ENCODE results near the gene RABGEF1. TPM values are rescaled to one million over a fixed set of nuclear protein-coding genes. Genes with fewer than 3 reads are reported as not detected.
"Not testable (repeated sequence)": the region's sequence is repeated elsewhere in the genome, so short reads cannot be mapped to it uniquely, and the experiment has no call there.

The RABGEF1 gene
- total RNA-seq, 2 donors from 2014 or later: 19.1 to 25.1 TPM

GRCh38 chr7:66713687-66714086, 26.8 kb upstream of the RABGEF1 start:
- H3K27me3 ChIP-seq: no peaks in the 10 kb centered on the region
- intact Hi-C loops (cut with DNase I): no loop called here
- no peak overlapping the region for H3K27ac ChIP-seq
- TF ChIP-seq, protein P1, sequence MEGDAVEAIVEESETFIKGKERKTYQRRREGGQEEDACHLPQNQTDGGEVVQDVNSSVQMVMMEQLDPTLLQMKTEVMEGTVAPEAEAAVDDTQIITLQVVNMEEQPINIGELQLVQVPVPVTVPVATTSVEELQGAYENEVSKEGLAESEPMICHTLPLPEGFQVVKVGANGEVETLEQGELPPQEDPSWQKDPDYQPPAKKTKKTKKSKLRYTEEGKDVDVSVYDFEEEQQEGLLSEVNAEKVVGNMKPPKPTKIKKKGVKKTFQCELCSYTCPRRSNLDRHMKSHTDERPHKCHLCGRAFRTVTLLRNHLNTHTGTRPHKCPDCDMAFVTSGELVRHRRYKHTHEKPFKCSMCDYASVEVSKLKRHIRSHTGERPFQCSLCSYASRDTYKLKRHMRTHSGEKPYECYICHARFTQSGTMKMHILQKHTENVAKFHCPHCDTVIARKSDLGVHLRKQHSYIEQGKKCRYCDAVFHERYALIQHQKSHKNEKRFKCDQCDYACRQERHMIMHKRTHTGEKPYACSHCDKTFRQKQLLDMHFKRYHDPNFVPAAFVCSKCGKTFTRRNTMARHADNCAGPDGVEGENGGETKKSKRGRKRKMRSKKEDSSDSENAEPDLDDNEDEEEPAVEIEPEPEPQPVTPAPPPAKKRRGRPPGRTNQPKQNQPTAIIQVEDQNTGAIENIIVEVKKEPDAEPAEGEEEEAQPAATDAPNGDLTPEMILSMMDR (IDR thresholded peaks at IDR 0.05): no peak
- H3K9me3 ChIP-seq: no peaks in the 10 kb centered on the region
- no peak for DNase-seq
- H3K9ac ChIP-seq (ENCODE audit: low read depth in 2 of 2, low read length in 2 of 2): no peak overlapping the region
- H3K4me3 ChIP-seq: no peak overlapping the region
- no peaks in the 10 kb centered on the region for H3K4me1 ChIP-seq
- H3K36me3 ChIP-seq: no peaks in the 10 kb centered on the region

GRCh38 chr7:66716634-66717033, 23.9 kb upstream of the RABGEF1 start:
- H3K36me3 ChIP-seq; H3K4me1 ChIP-seq; H3K27me3 ChIP-seq; H3K9me3 ChIP-seq; H3K4me3 ChIP-seq; DNase-seq; H3K9ac ChIP-seq (ENCODE audit: low read depth in 2 of 2, low read length in 2 of 2); H3K27ac ChIP-seq; intact Hi-C loops (cut with DNase I): not testable (repeated sequence)

DNA sequence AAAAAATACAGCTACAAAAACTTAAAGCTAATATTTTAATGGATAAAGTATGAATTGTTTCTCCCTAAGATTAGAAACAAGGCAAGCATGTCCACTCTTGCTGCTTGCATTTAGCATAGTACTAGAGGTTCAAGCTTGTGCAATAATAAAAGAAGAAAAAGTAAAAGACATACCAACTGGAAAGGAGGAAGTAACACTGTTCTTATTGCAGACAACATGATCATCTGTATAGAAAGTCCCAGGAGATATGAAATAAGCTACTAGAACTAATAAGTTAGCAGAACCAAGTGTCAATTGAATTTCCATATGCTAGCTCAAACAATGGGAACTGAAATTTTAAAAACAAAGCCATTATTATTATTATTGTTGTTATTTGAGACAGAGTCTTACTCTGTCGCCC, 20.0 kb upstream of the RABGEF1 start:
- H3K27me3 ChIP-seq: no peaks in the 10 kb centered on the region
- no peaks in the 10 kb centered on the region for H3K36me3 ChIP-seq
- intact Hi-C loops (cut with DNase I): no loop called here
- H3K9me3 ChIP-seq: no peaks in the 10 kb centered on the region
- H3K27ac ChIP-seq: no peak overlapping the region
- no peak overlapping the region for H3K9ac ChIP-seq (ENCODE audit: low read depth in 2 of 2, low read length in 2 of 2)
- TF ChIP-seq, protein P1 (IDR thresholded peaks at IDR 0.05): no peak
- no peak overlapping the region for H3K4me3 ChIP-seq
- no peak for DNase-seq
- H3K4me1 ChIP-seq: no peaks in the 10 kb centered on the region

- no peaks in the 10 kb centered on the region for H3K36me3 ChIP-seq
- no peak for DNase-seq
- no peak overlapping the region for H3K4me3 ChIP-seq
- TF ChIP-seq, protein P1 (IDR thresholded peaks at IDR 0.05): no peak
- H3K9me3 ChIP-seq: no peaks in the 10 kb centered on the region
- no peaks in the 10 kb centered on the region for H3K27me3 ChIP-seq
- no peak overlapping the region for H3K9ac ChIP-seq (ENCODE audit: low read depth in 2 of 2, low read length in 2 of 2)
- no peaks in the 10 kb centered on the region for H3K4me1 ChIP-seq
- H3K27ac ChIP-seq: no peak overlapping the region
- intact Hi-C loops (cut with DNase I): no loop called here
Measured at GRCh38 chr7:66725843-66726242, 14.7 kb upstream of the RABGEF1 start.

DNA sequence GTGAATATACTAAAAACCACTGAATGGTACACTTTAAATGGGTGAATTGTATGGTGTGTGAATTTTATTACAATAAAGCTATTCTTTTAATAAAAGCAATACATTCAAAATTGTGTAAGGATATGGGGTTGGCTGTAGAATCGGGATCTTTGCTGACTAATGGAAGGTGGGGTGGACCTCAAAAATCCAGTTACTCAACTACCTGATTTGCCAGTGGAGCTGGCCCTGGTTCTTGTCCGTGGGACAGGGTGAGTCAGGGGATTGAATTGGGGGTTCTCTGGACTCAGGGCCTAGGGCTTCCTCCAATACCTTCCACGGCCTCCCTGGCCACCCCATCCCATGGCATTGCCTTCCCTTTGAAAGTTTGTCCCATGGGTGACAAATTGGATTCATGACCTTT, 13.5 kb upstream of the RABGEF1 start:
- no peaks in the 10 kb centered on the region for H3K36me3 ChIP-seq
- no peak for DNase-seq
- H3K9ac ChIP-seq (ENCODE audit: low read depth in 2 of 2, low read length in 2 of 2): no peak overlapping the region
- H3K27me3 ChIP-seq: no peaks in the 10 kb centered on the region
- H3K9me3 ChIP-seq: no peaks in the 10 kb centered on the region
- H3K27ac ChIP-seq: no peak overlapping the region
- intact Hi-C loops (cut with DNase I): no loop called here
- H3K4me3 ChIP-seq: no peak overlapping the region
- TF ChIP-seq, protein P1 (IDR thresholded peaks at IDR 0.05): no peak
- H3K4me1 ChIP-seq: no peaks in the 10 kb centered on the region

GRCh38 chr7:66728571-66728970, 12.0 kb upstream of the RABGEF1 start:
- Histone ChIP-seq H3K4me1 (no peaks in the 10 kb centered on the region), H3K9ac (ENCODE audit: low read depth in 2 of 2, low read length in 2 of 2) (no peak overlapping the region), H3K9me3 (no peaks in the 10 kb centered on the region), H3K27me3 (no peaks in the 10 kb centered on the region), H3K27ac (no peak overlapping the region), H3K4me3 (no peak overlapping the region), H3K36me3 (no peaks in the 10 kb centered on the region)
- intact Hi-C loops (cut with DNase I): no loop called here
- TF ChIP-seq, protein P1 (IDR thresholded peaks at IDR 0.05): no peak
- no peak for DNase-seq

Measured in colonic mucosa (tissue), 4 donors.